Measurements from ENCODE around the gene ADAP1.

ADAP1 gene

GRCh38 chr7:921581-922333 is 32.7 kb downstream of the ADAP1 start:
- DNase-seq: no peak

GRCh38 chr7:921071-921461 is 33.4 kb downstream of the ADAP1 start:
- DNase-seq: no peak

DNA sequence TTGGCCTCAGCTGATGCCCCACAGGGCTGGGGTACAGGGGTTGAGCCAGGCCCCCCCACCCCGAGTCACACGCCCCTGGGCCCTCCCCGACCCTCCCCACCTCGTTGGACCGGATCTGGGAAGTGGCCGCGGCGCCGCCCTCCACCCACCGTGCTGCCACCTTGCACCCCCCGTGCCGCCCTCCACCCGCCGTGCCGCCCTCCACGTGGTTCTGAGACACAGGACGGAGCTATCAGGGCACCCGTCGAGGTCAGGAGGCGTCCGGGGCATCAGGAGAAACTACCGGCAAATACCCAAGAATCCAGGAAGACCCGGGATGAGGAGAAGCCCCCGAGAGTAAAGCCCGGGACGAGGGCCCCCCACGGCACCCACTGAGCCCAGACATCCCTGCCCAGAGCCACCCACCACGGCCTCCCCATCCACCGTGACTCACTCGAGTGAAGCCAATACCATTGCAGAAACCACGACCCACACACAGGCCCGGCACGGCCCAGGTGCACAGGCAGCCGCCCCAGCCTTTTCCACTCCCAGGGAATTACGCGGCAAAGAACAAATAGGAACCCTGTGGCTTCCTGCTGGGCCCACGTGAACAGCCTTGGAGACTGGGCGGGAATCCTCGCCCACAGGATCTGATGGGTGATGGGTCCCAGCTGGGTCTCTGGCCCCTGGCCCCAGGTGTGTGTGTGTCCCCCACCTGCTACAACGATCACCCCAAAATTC is 34.0 kb downstream of the ADAP1 start:
- no peak for DNase-seq

GRCh38 chr7:919924-920341 is 34.5 kb downstream of the ADAP1 start:
- no peak for DNase-seq

- no peak for DNase-seq
Observed at GRCh38 chr7:919114-919442, 35.4 kb downstream of the ADAP1 start.

DNA sequence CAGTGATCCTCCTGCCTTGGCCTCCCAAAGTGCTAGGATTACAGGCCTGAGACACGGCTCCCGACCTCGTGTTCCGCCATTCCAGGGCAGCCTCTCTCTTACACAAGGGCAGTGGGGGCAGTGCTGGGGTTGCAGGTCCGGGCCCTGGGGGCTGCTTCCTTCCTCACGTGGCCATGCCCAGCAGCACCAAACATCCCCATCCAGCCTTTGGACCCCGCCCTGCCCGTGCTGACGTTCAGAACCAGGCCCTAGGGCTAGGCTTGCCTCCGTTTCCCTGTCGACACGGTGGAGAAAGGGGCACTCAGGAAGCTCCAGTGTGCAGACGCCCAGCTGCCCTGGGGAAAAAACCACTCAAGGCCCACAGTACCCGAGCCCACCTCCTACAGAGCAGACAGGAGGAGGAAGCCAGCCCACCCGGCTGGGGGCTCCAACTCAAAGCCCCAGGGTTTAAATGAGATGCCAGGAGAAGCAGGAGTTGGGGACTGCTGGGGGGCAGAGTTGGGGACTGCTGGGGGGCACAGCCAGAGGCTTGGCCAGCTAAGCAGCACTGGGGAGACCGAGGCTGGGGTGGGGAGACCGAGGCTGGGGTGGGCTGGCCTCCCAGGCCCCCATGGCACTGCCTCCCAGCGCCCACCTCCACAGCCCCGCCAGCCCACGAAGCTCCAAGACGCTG is 35.9 kb downstream of the ADAP1 start:
- no peak for DNase-seq

GRCh38 chr7:918118-918425 is 36.4 kb downstream of the ADAP1 start:
- DNase-seq: no peak

GRCh38 chr7:917255-918117 is 37.0 kb downstream of the ADAP1 start:
- DNase-seq: no peak

DNA sequence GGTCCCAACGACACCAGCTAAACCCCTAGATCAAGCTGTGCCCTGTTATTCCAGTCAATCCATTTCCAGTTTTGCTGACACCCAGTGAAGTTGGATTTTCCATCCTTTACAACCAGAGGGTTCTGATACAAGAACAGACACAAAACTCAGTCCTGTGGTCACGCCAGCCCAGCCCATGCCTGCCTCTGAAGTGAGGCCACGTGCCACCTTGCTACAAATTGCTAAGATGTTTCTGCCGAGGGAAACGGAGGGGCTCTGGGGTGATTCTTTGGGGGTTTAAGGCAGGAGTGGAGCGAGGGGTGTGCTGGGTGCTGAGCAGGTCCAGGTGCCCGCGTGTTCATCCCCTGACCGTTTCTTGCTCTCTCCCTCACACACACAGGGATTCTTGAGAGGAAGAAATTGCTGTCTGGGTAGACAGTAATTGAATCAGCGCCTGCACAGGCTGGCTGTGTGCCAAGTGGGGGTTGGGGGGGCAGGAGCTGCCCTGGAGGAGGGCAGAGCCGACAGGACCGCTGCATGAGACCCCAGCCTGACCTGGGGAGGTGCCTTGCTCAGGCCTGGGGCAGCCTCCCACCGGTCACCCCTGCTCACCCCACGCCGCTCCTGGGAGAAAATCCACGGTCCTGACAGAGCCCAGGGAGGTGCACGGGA is 38.1 kb downstream of the ADAP1 start:
- no peak for DNase-seq

- no peak for DNase-seq
Observed at GRCh38 chr7:915291-916218, 38.9 kb downstream of the ADAP1 start.

GRCh38 chr7:914521-915194 is 39.8 kb downstream of the ADAP1 start:
- DNase-seq: no peak

GRCh38 chr7:913736-914520 is 40.6 kb downstream of the ADAP1 start:
- no peak for DNase-seq

DNA sequence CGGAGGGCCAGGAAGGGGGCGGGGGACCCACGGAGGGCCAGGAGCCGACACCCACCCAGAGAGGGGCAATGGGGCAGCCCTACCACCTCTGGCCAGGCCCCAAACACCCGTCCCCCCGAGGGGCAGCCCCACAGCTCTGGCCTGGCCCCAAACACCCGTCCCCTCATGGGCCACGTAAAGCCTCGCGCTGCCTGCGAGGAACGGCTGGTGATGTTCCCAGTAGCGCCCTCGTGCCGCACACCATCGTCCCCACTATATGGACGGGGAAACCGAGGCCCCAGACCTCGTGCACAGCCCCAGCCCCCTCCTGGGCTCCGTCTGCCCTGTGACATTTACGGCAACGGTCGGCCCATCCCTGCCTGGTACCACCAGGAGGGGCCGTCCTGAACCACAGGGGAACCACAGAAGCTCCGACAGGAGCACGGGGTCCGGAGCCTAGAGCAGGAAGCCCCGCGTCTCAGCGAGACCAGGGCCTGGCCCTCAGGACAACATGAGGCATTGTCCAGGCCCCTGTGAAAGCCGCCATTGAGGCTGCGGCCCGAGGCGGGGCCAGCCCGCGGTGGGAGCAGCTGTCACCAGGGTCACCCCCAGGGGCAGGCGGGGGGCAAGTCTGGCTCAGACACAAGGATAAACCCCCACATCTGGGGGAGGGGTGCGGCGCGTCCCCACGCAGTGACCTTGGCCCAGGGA is 42.5 kb downstream of the ADAP1 start:
- no peak for DNase-seq

- DNase-seq: no peak
Observed at GRCh38 chr7:910931-911431, 43.5 kb downstream of the ADAP1 start.

DNA sequence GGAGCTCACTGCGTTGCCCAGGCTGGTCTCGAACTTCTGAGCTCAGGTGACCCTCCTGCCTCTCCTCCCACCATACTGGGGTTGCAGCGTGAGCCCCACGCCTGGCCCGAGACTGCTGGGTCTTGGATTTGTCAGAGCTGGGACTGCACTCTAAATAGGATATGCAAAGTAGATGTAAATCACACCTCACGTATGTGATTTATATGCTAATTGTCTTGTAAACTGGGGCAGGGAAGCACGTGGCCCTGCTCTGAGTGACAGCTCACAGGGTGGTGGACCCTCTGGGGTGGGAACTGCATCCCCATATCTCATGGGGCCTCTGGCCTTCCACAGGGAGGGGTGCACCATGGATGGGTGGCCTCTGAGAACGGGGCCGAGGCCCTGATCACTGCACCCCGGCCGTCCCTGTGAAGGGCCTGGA is 44.0 kb downstream of the ADAP1 start:
- DNase-seq: no peak

- DNase-seq: peak; percentile 95 to 96
Observed at GRCh38 chr7:909358-910329, 44.8 kb downstream of the ADAP1 start.

GRCh38 chr7:908591-909357 is 45.7 kb downstream of the ADAP1 start:
- peak; percentile 24 to 38 for DNase-seq

All from inflammatory macrophage (primary cell).